K562 (cell line): ENCODE data around the gene IRF9.

Experiments used
- ERF ChIP-seq: fragments of 450-650 bp; formaldehyde crosslinking; IDR thresholded peaks from 2 replicates; pipeline ENCODE4 v1.4.0; 2020; ENCODE audit warnings: mild to moderate bottlenecking, mixed read lengths
- HDAC2 ChIP-seq: fragments of 450-650 bp; IDR thresholded peaks from 2 replicates; pipeline ENCODE4 v1.6.1; 2016; ENCODE audit warnings: mild to moderate bottlenecking
- IRF1 ChIP-seq: sonication (generic); formaldehyde crosslinking; IDR thresholded peaks from 2 replicates; pipeline ENCODE4 v1.8.0; 2022; ENCODE audit warnings: missing genetic modification reagents, mild to moderate bottlenecking, borderline replicate concordance
- KLF10 ChIP-seq: fragments of 250-450 bp; sonication (Bioruptor Pico); IDR thresholded peaks from 2 replicates; pipeline ENCODE4 v1.6.1; 2021; ENCODE audit warnings: matching md5 sums
- PRDM10 ChIP-seq: fragments of 450-650 bp; IDR thresholded peaks from 2 replicates; pipeline ENCODE4 v1.6.1; 2018; ENCODE audit not compliant: partially characterized antibody
- RFX5 ChIP-seq: IDR thresholded peaks from 2 replicates; pipeline ENCODE4 v1.6.1; 2011; ENCODE audit warnings: low read depth, mild to moderate bottlenecking, improper control_type of control experiment, low read length
- SIN3A ChIP-seq, 2 experiments: fragments of 150-350 bp in 1 of 2; IDR thresholded peaks; 2 replicates each; pipeline ENCODE4 v1.6.1; 2011 to 2016; ENCODE audit warnings: borderline replicate concordance in 2 of 2, low read depth in 2 of 2, low read length in 2 of 2, mild to moderate bottlenecking in 2 of 2, moderate library complexity in 2 of 2; ENCODE audit not compliant: control insufficient read depth in 1 of 2
- SMAD3 ChIP-seq: fragments of 450-650 bp; formaldehyde crosslinking; conservative IDR thresholded peaks from 2 replicates; pipeline ENCODE4 v1.4.0; 2020; ENCODE audit warnings: mild to moderate bottlenecking
- THRA ChIP-seq: fragments of 450-650 bp; IDR thresholded peaks from 2 replicates; pipeline ENCODE4 v1.6.1; 2017; ENCODE audit warnings: mild to moderate bottlenecking, moderate library complexity
- ZNF134 ChIP-seq: fragments of 250-450 bp; sonication (Bioruptor Pico); conservative IDR thresholded peaks from 2 replicates; pipeline ENCODE4 v1.4.0; 2020
- ZNF764 ChIP-seq: fragments of 250-450 bp; sonication (Bioruptor Pico); IDR thresholded peaks from 2 replicates; pipeline ENCODE4 v1.4.0; 2020; ENCODE audit warnings: low read depth, mild to moderate bottlenecking, moderate library complexity
- TF ChIP-seq, protein P1 (sequence below): sonication (generic); formaldehyde crosslinking; IDR thresholded peaks from 2 replicates; pipeline ENCODE4 v1.8.0; 2022; ENCODE audit warnings: mild to moderate bottlenecking, missing genetic modification reagents
- TF ChIP-seq, protein P2 (sequence below): fragments of 150-350 bp; conservative IDR thresholded peaks from 2 replicates; pipeline ENCODE4 v1.6.1; 2014; ENCODE audit warnings: low read length
- TF ChIP-seq, protein P3 (sequence below): conservative IDR thresholded peaks from 2 replicates; pipeline ENCODE4 v1.6.1; 2011; ENCODE audit warnings: low read depth, mild to moderate bottlenecking, low read length; ENCODE audit not compliant: control insufficient read depth

GRCh38 chr14:24150061-24150460, 11.0 kb upstream of the IRF9 start:
- TF ChIP-seq ZNF764 (CRISPR knock-in tag) (no peak), THRA (no peak), ERF (CRISPR knock-in tag) (no peak), RFX5 (no peak), KLF10 (CRISPR knock-in tag) (no peak), SMAD3 (CRISPR knock-in tag) (no peak), ZNF134 (no peak), HDAC2 (no peak), SIN3A (IDR thresholded peaks at IDR 0.05; ENCODE audit: borderline replicate concordance in 2 of 2, control insufficient read depth in 1 of 2, low read depth in 2 of 2, low read length in 2 of 2) (no peak), PRDM10 (no peak), IRF1 (CRISPR knock-in tag) (no peak)
- TF ChIP-seq, protein P1, sequence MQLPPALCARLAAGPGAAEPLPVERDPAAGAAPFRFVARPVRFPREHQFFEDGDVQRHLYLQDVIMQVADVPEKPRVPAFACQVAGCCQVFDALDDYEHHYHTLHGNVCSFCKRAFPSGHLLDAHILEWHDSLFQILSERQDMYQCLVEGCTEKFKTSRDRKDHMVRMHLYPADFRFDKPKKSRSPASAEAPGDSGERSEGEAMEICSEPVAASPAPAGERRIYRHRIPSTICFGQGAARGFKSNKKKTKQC (CRISPR knock-in tag): no peak
- TF ChIP-seq, protein P2, sequence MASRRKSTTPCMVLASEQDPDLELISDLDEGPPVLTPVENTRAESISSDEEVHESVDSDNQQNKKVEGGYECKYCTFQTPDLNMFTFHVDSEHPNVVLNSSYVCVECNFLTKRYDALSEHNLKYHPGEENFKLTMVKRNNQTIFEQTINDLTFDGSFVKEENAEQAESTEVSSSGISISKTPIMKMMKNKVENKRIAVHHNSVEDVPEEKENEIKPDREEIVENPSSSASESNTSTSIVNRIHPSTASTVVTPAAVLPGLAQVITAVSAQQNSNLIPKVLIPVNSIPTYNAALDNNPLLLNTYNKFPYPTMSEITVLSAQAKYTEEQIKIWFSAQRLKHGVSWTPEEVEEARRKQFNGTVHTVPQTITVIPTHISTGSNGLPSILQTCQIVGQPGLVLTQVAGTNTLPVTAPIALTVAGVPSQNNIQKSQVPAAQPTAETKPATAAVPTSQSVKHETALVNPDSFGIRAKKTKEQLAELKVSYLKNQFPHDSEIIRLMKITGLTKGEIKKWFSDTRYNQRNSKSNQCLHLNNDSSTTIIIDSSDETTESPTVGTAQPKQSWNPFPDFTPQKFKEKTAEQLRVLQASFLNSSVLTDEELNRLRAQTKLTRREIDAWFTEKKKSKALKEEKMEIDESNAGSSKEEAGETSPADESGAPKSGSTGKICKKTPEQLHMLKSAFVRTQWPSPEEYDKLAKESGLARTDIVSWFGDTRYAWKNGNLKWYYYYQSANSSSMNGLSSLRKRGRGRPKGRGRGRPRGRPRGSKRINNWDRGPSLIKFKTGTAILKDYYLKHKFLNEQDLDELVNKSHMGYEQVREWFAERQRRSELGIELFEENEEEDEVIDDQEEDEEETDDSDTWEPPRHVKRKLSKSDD: no peak
- TF ChIP-seq, protein P3, sequence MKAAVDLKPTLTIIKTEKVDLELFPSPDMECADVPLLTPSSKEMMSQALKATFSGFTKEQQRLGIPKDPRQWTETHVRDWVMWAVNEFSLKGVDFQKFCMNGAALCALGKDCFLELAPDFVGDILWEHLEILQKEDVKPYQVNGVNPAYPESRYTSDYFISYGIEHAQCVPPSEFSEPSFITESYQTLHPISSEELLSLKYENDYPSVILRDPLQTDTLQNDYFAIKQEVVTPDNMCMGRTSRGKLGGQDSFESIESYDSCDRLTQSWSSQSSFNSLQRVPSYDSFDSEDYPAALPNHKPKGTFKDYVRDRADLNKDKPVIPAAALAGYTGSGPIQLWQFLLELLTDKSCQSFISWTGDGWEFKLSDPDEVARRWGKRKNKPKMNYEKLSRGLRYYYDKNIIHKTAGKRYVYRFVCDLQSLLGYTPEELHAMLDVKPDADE: no peak
